K562 (cell line): ENCODE measurements around the gene TMEM108. TPM values are rescaled to one million over a fixed set of nuclear protein-coding genes. Genes with fewer than 3 reads are reported as not detected.
A peak's percentile ranks its signal among the peaks of the same experiment; 100 is the strongest.

Experiments used
- ATAC-seq: fragments of 200-7000 bp; cut with Tn5 transposase; 3 replicates; pipeline ENCODE4 v1.9.1; 2020; ENCODE audit warnings: moderate library complexity
- BruUV-seq: library from RNA; stranded (reverse); fragments of 400-500 nt; replicated peaks from 2 replicates; lab custom pipeline; 2021; lab: Mats Ljungman, UMichigan
- CTCF ChIA-PET: fragments of 300-600 bp; formaldehyde crosslinking; extraction: SDS; loops from one replicate; lab custom pipeline; 2021; ENCODE audit warnings: low intra/inter-chr PET ratio; lab: Yijun Ruan, JAX
- POLR2A ChIA-PET: fragments of 300-600, 350-650 bp; sonication (Branson Sonifier 250); formaldehyde crosslinking; extraction: SDS; loops from one replicate; lab custom pipeline; 2021; ENCODE audit warnings: antibody characterized with exemption, inconsistent platforms; lab: Yijun Ruan, JAX
- DNase-seq, 4 experiments: peaks; one replicate each; pipeline versions ENCODE4 v3.0.0 to v3.0.0-alpha.2; 2011 to 2018; ENCODE audit warnings: low spot score in 3 of 4, mixed read lengths in 3 of 4; ENCODE audit errors: extremely low read depth in 1 of 4
- FAIRE-seq: peaks from 2 replicates; lab custom pipeline; 2011; peaks lifted over from hg19 to GRCh38; lab: Jason Lieb, UNC
- H2AFZ ChIP-seq: 2 replicates; pipeline ENCODE4 v1.6.0; 2011; ENCODE audit warnings: low read depth, low read length, control low read depth, inconsistent platforms
- H3K27ac ChIP-seq: fragments of 200-600 bp; 3 replicates; pipeline ENCODE4 v1.8.0; 2011; ENCODE audit warnings: low read depth, mild to moderate bottlenecking, control low read depth, inconsistent platforms, low read length, moderate library complexity, mixed read lengths; ENCODE audit errors: extremely low read depth
- H3K27me3 ChIP-seq, 2 experiments: fragments of 300-600 bp in 1 of 2; 2 replicates in 1 of 2; 3 replicates in 1 of 2; pipeline versions ENCODE4 v1.6.0 to v1.8.0; 2011; ENCODE audit warnings: inconsistent platforms in 2 of 2, low read length in 2 of 2, mild to moderate bottlenecking in 1 of 2, mixed read lengths in 1 of 2, moderate library complexity in 1 of 2; ENCODE audit not compliant: control insufficient read depth in 2 of 2, insufficient read depth in 2 of 2
- H3K36me3 ChIP-seq: fragments of 300-600 bp; 3 replicates; pipeline ENCODE4 v1.8.0; 2011; ENCODE audit warnings: mild to moderate bottlenecking, low read length, inconsistent platforms; ENCODE audit not compliant: control insufficient read depth, insufficient read depth
- H3K4me1 ChIP-seq, 2 experiments: fragments of 200-600 bp in 1 of 2; replicated peaks in 1 of 2; 2 replicates in 1 of 2; 3 replicates in 1 of 2; pipeline versions ENCODE4 v1.5.1 to v1.8.0; 2011; ENCODE audit warnings: inconsistent platforms in 2 of 2, low read length in 2 of 2, mild to moderate bottlenecking in 1 of 2, mixed read lengths in 1 of 2, moderate library complexity in 1 of 2; ENCODE audit not compliant: control insufficient read depth in 2 of 2, insufficient read depth in 2 of 2
- H3K4me2 ChIP-seq: 2 replicates; pipeline ENCODE4 v1.6.1; 2011; ENCODE audit warnings: low read length, control low read depth, inconsistent platforms, mixed read lengths; ENCODE audit not compliant: insufficient read depth
- H3K4me3 ChIP-seq: fragments of 200-600 bp; sonication (generic), shearing (Covaris generic); 2 replicates; pipeline ENCODE4 v1.5.1; 2016; ENCODE audit warnings: control low read depth, inconsistent platforms
- H3K79me2 ChIP-seq: fragments of 200-600 bp; 3 replicates; pipeline ENCODE4 v1.8.0; 2011; ENCODE audit warnings: low read length, inconsistent platforms; ENCODE audit not compliant: control insufficient read depth, insufficient read depth
- H3K9ac ChIP-seq, 2 experiments: 2 replicates each; pipeline versions ENCODE4 v1.6.0 to v1.6.1; 2011; ENCODE audit warnings: low read depth in 2 of 2, low read length in 2 of 2, control low read depth in 1 of 2, inconsistent platforms in 1 of 2, mild to moderate bottlenecking in 1 of 2, mixed read lengths in 1 of 2; ENCODE audit not compliant: insufficient read depth in 1 of 2
- H3K9me1 ChIP-seq: one replicate; pipeline ENCODE4 v1.6.0; 2011; ENCODE audit warnings: inconsistent platforms, mild to moderate bottlenecking, low read length, moderate library complexity; ENCODE audit not compliant: control insufficient read depth, insufficient read depth
- H3K9me3 ChIP-seq: replicated peaks from 2 replicates; pipeline ENCODE4 v1.5.1; 2011; ENCODE audit warnings: low read depth, low read length, inconsistent platforms; ENCODE audit not compliant: control insufficient read depth, insufficient read depth
- H4K20me1 ChIP-seq: replicated peaks from 2 replicates; pipeline ENCODE4 v1.6.1; 2011; ENCODE audit warnings: low read length, inconsistent platforms, mixed read lengths; ENCODE audit not compliant: control insufficient read depth, insufficient read depth
- ATF1 ChIP-seq, 2 experiments: fragments of 450-650 bp in 1 of 2; IDR thresholded peaks; 2 replicates each; pipeline ENCODE4 v1.6.1; 2016; ENCODE audit warnings: missing compliant biosample characterization in 1 of 2, missing genetic modification characterization in 1 of 2
- CEBPG ChIP-seq, 3 experiments: fragments of 200-800 bp in 1 of 3; sonication (Bioruptor generic) in 1 of 3; sonication (generic) in 1 of 3; formaldehyde crosslinking in 1 of 3; IDR thresholded peaks in 2 of 3; conservative IDR thresholded peaks in 1 of 3; 2 replicates each; pipeline versions ENCODE4 v1.6.1 to v1.8.0; 2016 to 2022; ENCODE audit warnings: missing compliant biosample characterization in 2 of 3, missing genetic modification characterization in 2 of 3, mild to moderate bottlenecking in 1 of 3, missing genetic modification reagents in 1 of 3
- JUNB ChIP-seq: fragments of 450-650 bp; formaldehyde crosslinking; conservative IDR thresholded peaks from 2 replicates; pipeline ENCODE4 v1.4.0; 2020; ENCODE audit warnings: mild to moderate bottlenecking
- RAD21 ChIP-seq, 2 experiments: fragments of 250-450 bp in 1 of 2; fragments of 450-650 bp in 1 of 2; sonication (Bioruptor Pico) in 1 of 2; formaldehyde crosslinking in 1 of 2; IDR thresholded peaks in 1 of 2; conservative IDR thresholded peaks in 1 of 2; 2 replicates each; pipeline versions ENCODE4 v1.4.0 to v1.8.0; 2020 to 2022; ENCODE audit warnings: mild to moderate bottlenecking in 2 of 2, moderate library complexity in 1 of 2
- WGBS: fragments of 100-300 bp; shearing (Covaris generic); methylation state at CpG from one replicate; pipeline ENCODE4 v1.1.6; 2016; ENCODE audit warnings: low coverage, mixed read lengths; ENCODE audit not compliant: insufficient coverage; ENCODE audit errors: missing lambda C conversion rate; 5-methylcytosine and 5-hydroxymethylcytosine counted together
- in situ Hi-C: fragments of 300-500 bp; cut with MboI; formaldehyde crosslinking; loops from 4 replicates; pipeline ENCODE4 v1.15.0; 2018; ENCODE audit warnings: inconsistent platforms, mixed read lengths
- intact Hi-C: fragments of 100-400 bp; cut with micrococcal nuclease; formaldehyde crosslinking; loops from 2 replicates; pipeline ENCODE4 v1.14.2; 2022
- polyA plus RNA-seq, 8 experiments: library from polyadenylated mRNA; depleted of rRNA in 4 of 8; stranded (reverse) in 5 of 8; unstranded in 3 of 8; fragments of >200 nt; fragmentation: Nextera tagmentation in 2 of 8; fragmentation: Illumina TruSeq in 1 of 8; extraction: Ambion mirVana in 2 of 8; extraction: Trizol in 1 of 8; gene quantifications; 2 replicates each; pipeline versions ENCODE4 v1.2.1 to v1.2.3, GENCODE V29; 2011 to 2014; ENCODE audit warnings: inconsistent platforms in 1 of 8, missing spikeins in 1 of 8
- total RNA-seq, 7 experiments: library from RNA; depleted of rRNA in 6 of 7; stranded (reverse); fragments of >200 nt in 6 of 7; fragmentation: Illumina TruSeq in 2 of 7; extraction: Trizol in 2 of 7; gene quantifications; 2 replicates each; pipeline versions ENCODE4 v1.2.1 to v1.2.3, GENCODE V29; 2011 to 2021; ENCODE audit warnings: low replicate concordance in 1 of 7
- TF ChIP-seq, protein P1 (sequence below): sonication (generic); IDR thresholded peaks from 2 replicates; pipeline ENCODE4 v1.6.1; 2016
- TF ChIP-seq, protein P2 (sequence below), 2 experiments: fragments of 450-650 bp; formaldehyde crosslinking in 1 of 2; IDR thresholded peaks; 2 replicates each; pipeline versions ENCODE4 v1.4.0 to v1.6.1; 2014 to 2020; ENCODE audit warnings: mild to moderate bottlenecking in 2 of 2, borderline replicate concordance in 1 of 2, low read depth in 1 of 2
- TF ChIP-seq, protein P3 (sequence below): fragments of 450-650 bp; IDR thresholded peaks from 2 replicates; pipeline ENCODE4 v1.6.1; 2014; ENCODE audit warnings: low read depth, mild to moderate bottlenecking, moderate library complexity, borderline replicate concordance

The TMEM108 gene
- total and polyA plus RNA-seq, 9 of the 15 experiments (the other 6 are each of a cell fraction or from before 2014, with no cell fraction given), result 0.65 to 11.1 (median 3.4) TPM

DNA sequence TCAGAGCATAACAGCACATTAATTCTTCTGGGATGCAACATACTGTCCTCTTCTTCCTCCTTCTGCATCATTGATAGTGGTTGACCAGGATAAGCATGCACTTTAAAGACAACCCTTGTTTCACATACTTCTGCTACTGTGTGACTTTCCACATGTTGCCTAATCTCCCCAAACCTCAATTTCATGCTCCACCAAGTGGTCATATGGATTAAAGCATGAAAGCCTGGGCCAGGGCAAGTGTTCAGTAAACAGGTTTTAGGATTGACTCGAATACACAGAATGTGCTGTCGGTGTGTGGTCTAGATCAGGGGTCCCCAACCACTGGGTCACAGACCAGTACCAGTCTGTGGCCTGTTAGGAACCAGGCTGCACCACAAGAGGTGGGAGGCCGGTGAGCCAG, 339.2 kb downstream of the TMEM108 start:
- intact Hi-C loops, result loop anchor here (2.0 to 5.0 kb wide), 2 partner anchors 45 to 337 kb away; no protein-coding TSS in a partner anchor
- FAIRE-seq, result no peak
- TF ChIP-seq JUNB (CRISPR knock-in tag), result no peak
- no peak; the same call in 1 of the 2 replicates for TF ChIP-seq CEBPG (CRISPR knock-in tag; IDR thresholded peaks at IDR 0.05)
- peak in 1 of 2 experiments; percentile 30; a peak in 1 of 4 replicates for TF ChIP-seq CEBPG (tag; conservative IDR thresholded peaks at IDR 0.05 in 1 of 2, IDR thresholded peaks at IDR 0.05 in 1 of 2)
- TF ChIP-seq, protein P1, sequence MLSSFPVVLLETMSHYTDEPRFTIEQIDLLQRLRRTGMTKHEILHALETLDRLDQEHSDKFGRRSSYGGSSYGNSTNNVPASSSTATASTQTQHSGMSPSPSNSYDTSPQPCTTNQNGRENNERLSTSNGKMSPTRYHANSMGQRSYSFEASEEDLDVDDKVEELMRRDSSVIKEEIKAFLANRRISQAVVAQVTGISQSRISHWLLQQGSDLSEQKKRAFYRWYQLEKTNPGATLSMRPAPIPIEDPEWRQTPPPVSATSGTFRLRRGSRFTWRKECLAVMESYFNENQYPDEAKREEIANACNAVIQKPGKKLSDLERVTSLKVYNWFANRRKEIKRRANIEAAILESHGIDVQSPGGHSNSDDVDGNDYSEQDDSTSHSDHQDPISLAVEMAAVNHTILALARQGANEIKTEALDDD, result no peak
- no peak for TF ChIP-seq ATF1 (CRISPR knock-in tag; IDR thresholded peaks at IDR 0.05)
- TF ChIP-seq ATF1 (tag; IDR thresholded peaks at IDR 0.05), result no peak
- TF ChIP-seq RAD21 (CRISPR knock-in tag; conservative IDR thresholded peaks at IDR 0.05 in 1 of 2, IDR thresholded peaks at IDR 0.05 in 1 of 2), result peak; percentile 44 to 57
- TF ChIP-seq, protein P2, sequence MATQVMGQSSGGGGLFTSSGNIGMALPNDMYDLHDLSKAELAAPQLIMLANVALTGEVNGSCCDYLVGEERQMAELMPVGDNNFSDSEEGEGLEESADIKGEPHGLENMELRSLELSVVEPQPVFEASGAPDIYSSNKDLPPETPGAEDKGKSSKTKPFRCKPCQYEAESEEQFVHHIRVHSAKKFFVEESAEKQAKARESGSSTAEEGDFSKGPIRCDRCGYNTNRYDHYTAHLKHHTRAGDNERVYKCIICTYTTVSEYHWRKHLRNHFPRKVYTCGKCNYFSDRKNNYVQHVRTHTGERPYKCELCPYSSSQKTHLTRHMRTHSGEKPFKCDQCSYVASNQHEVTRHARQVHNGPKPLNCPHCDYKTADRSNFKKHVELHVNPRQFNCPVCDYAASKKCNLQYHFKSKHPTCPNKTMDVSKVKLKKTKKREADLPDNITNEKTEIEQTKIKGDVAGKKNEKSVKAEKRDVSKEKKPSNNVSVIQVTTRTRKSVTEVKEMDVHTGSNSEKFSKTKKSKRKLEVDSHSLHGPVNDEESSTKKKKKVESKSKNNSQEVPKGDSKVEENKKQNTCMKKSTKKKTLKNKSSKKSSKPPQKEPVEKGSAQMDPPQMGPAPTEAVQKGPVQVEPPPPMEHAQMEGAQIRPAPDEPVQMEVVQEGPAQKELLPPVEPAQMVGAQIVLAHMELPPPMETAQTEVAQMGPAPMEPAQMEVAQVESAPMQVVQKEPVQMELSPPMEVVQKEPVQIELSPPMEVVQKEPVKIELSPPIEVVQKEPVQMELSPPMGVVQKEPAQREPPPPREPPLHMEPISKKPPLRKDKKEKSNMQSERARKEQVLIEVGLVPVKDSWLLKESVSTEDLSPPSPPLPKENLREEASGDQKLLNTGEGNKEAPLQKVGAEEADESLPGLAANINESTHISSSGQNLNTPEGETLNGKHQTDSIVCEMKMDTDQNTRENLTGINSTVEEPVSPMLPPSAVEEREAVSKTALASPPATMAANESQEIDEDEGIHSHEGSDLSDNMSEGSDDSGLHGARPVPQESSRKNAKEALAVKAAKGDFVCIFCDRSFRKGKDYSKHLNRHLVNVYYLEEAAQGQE (IDR thresholded peaks at IDR 0.05; ENCODE audit: borderline replicate concordance), result peak; percentile 18; the same call in 1 of the 2 replicates
- TF ChIP-seq, protein P2 (CRISPR knock-in tag; IDR thresholded peaks at IDR 0.05; ENCODE audit: low read depth), result no peak
- TF ChIP-seq, protein P3, sequence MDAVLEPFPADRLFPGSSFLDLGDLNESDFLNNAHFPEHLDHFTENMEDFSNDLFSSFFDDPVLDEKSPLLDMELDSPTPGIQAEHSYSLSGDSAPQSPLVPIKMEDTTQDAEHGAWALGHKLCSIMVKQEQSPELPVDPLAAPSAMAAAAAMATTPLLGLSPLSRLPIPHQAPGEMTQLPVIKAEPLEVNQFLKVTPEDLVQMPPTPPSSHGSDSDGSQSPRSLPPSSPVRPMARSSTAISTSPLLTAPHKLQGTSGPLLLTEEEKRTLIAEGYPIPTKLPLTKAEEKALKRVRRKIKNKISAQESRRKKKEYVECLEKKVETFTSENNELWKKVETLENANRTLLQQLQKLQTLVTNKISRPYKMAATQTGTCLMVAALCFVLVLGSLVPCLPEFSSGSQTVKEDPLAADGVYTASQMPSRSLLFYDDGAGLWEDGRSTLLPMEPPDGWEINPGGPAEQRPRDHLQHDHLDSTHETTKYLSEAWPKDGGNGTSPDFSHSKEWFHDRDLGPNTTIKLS, result no peak

More for the DNA sequence above, 339.2 kb downstream of the TMEM108 start:
- in situ Hi-C loops, result loop anchor here (25.0 kb wide), 1 partner anchor 340 kb away; the partner anchor contains the start of gene TMEM108
- no peak overlapping the region for H3K9ac ChIP-seq
- WGBS, result 20% methylated on average over 3 of the region's 3 CpGs
- H2AFZ ChIP-seq, result no peak overlapping the region
- no peaks in the 10 kb centered on the region for H3K9me3 ChIP-seq
- no peak overlapping the region for H3K4me3 ChIP-seq
- no peak overlapping the region for H3K4me2 ChIP-seq
- CTCF ChIA-PET, result interaction anchor here (1.5 to 2.0 kb wide), 3 partner anchors 336 to 652 kb away, joined by 4 to 10 read pairs (median 5); no protein-coding TSS in a partner anchor
- ATAC-seq, result peak; percentile 71
- no peaks in the 10 kb centered on the region for H3K36me3 ChIP-seq
- no peaks in the 10 kb centered on the region; a peak in 2 of 5 replicates for H3K4me1 ChIP-seq
- no peak overlapping the region for H3K27ac ChIP-seq
- H3K27me3 ChIP-seq, result no peaks in the 10 kb centered on the region; a peak in 1 of 5 replicates
- no peaks in the 10 kb centered on the region for H3K79me2 ChIP-seq
- BruUV-seq, result no TSS peak
- no peaks in the 10 kb centered on the region for H4K20me1 ChIP-seq
- POLR2A ChIA-PET, result interaction anchor here (0.7 to 1.1 kb wide), 2 partner anchors 12 to 336 kb away, joined by 3 to 5 read pairs; no protein-coding TSS in a partner anchor
- DNase-seq, result peak in 2 of 4 experiments; percentile 18 to 24
- H3K9me1 ChIP-seq, result no peaks in the 10 kb centered on the region
